HG03460 (cell line): ENCODE results near the gene KATNA1.
A peak's percentile ranks its signal among the peaks of the same experiment; 100 is the strongest.

Experiments
- ATAC-seq: cut with Tn5 transposase; IDR thresholded peaks from one replicate; pipeline ENCODE4 v1.9.1; 2021; ENCODE audit not compliant: unreplicated experiment

The KATNA1 gene

DNA sequence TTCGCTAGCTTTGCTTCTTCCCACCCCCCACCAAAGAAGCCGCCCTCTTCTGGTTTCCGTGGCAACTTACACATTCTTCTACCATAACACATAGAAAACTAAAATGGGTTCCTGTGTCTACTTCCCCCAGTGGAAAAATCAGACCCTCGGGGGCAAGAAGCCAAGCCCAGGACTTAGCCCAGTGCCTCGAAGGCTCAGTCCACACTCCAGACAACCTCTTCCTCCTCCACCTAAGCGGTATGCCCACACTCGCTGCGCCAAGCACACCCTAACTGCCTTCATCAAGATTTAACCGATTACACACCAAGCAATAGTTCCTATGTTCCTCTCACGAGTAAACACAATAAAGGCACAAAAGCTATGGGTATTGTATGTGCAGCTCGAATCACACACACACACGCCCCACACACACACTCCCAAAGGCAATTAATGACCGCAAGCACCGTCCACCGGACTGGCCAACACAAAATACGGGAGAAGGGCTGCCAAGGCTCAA lies 103.2 kb downstream of the KATNA1 start:
- peak; percentile 22 for ATAC-seq
